GM23338 (cell line): ENCODE results near the gene PLPPR3. TPM values are rescaled to one million over a fixed set of nuclear protein-coding genes. Genes with fewer than 3 reads are reported as not detected.

Experiments used
- ATAC-seq: fragments of 200-7000 bp; cut with Tn5 transposase; 3 replicates; pipeline ENCODE4 v1.9.1; 2020
- DNase-seq: peaks from one replicate; pipeline ENCODE4 v3.0.0-alpha.2; 2015; ENCODE audit warnings: low spot score
- H2AFZ ChIP-seq: fragments of 200-600 bp; sonication (generic); 2 replicates; pipeline ENCODE4 v1.8.0; 2016; ENCODE audit warnings: antibody characterized with exemption, mild to moderate bottlenecking, moderate library complexity
- H3F3A ChIP-seq: fragments of 200-600 bp; sonication (generic); replicated peaks from 2 replicates; pipeline ENCODE4 v1.8.0; 2017; ENCODE audit warnings: antibody characterized with exemption, mixed run types, low read depth
- H3K27ac ChIP-seq: fragments of 200-600 bp; sonication (generic); 2 replicates; pipeline ENCODE4 v1.6.1; 2016; ENCODE audit warnings: low read depth
- H3K27me3 ChIP-seq: fragments of 200-600 bp; sonication (generic); 2 replicates; pipeline ENCODE4 v1.8.0; 2016; ENCODE audit warnings: mild to moderate bottlenecking, mixed run types, moderate library complexity; ENCODE audit not compliant: insufficient read depth
- H3K36me3 ChIP-seq: fragments of 200-600 bp; sonication (generic); 2 replicates; pipeline ENCODE4 v1.8.0; 2016; ENCODE audit warnings: mild to moderate bottlenecking; ENCODE audit not compliant: insufficient read depth
- H3K4me1 ChIP-seq: fragments of 200-600 bp; sonication (generic); 2 replicates; pipeline ENCODE4 v1.8.0; 2016; ENCODE audit warnings: mild to moderate bottlenecking, moderate library complexity; ENCODE audit not compliant: insufficient read depth
- H3K4me2 ChIP-seq: fragments of 200-600 bp; sonication (generic); 2 replicates; pipeline ENCODE4 v1.7.1; 2017; ENCODE audit warnings: mixed run types
- H3K4me3 ChIP-seq: fragments of 200-600 bp; sonication (generic); 2 replicates; pipeline ENCODE4 v1.6.1; 2016; ENCODE audit warnings: mixed run types
- H3K79me2 ChIP-seq: fragments of 200-600 bp; sonication (generic); replicated peaks from 2 replicates; pipeline ENCODE4 v1.8.0; 2017; ENCODE audit warnings: mild to moderate bottlenecking; ENCODE audit not compliant: insufficient read depth
- H3K9me2 ChIP-seq: fragments of 200-600 bp; sonication (generic); 2 replicates; pipeline ENCODE4 v1.8.0; 2017; ENCODE audit not compliant: insufficient read depth
- H4K20me1 ChIP-seq: fragments of 200-600 bp; sonication (generic); replicated peaks from 2 replicates; pipeline ENCODE4 v1.8.0; 2017; ENCODE audit warnings: mild to moderate bottlenecking; ENCODE audit not compliant: insufficient read depth
- H3K27ac Mint-ChIP-seq: 2 replicates; pipeline ENCODE4 v1.8.0; 2020; ENCODE audit warnings: inconsistent platforms, mild to moderate bottlenecking, moderate library complexity, mixed read lengths
- H3K27me3 Mint-ChIP-seq: 3 replicates; pipeline ENCODE4 v1.8.0; 2022; ENCODE audit warnings: low read depth, mild to moderate bottlenecking, moderate library complexity, mixed read lengths, inconsistent platforms; ENCODE audit not compliant: insufficient read depth, poor library complexity
- H3K36me3 Mint-ChIP-seq: 3 replicates; pipeline ENCODE4 v1.8.0; 2021; ENCODE audit warnings: low read depth, mild to moderate bottlenecking, inconsistent platforms, moderate library complexity, mixed read lengths
- H3K4me1 Mint-ChIP-seq: 3 replicates; pipeline ENCODE4 v1.8.0; 2020; ENCODE audit warnings: mild to moderate bottlenecking, inconsistent platforms, mixed read lengths
- H3K4me3 Mint-ChIP-seq: 3 replicates; pipeline ENCODE4 v1.8.0; 2021; ENCODE audit warnings: moderate library complexity, mild to moderate bottlenecking, inconsistent platforms, mixed read lengths
- H3K9me3 Mint-ChIP-seq: 3 replicates; pipeline ENCODE4 v1.8.0; 2020; ENCODE audit warnings: moderate library complexity, mild to moderate bottlenecking, inconsistent platforms, mixed read lengths
- EZH2phosphoT487 ChIP-seq: fragments of 200-600 bp; sonication (generic); IDR thresholded peaks from one replicate; pipeline ENCODE4 v1.8.1; 2018; ENCODE audit warnings: antibody characterized with exemption; ENCODE audit not compliant: unreplicated experiment
- JUNB ChIP-seq: IDR thresholded peaks from one replicate; pipeline ENCODE4 v1.6.1; 2016; ENCODE audit warnings: antibody characterized with exemption; ENCODE audit not compliant: unreplicated experiment
- ZNF114 ChIP-seq: fragments of 250-450 bp; sonication (Bioruptor Pico); IDR thresholded peaks from 2 replicates; pipeline ENCODE4 v1.5.0; 2020; ENCODE audit warnings: mild to moderate bottlenecking, moderate library complexity
- ZNF331 ChIP-seq: fragments of 250-450 bp; sonication (Bioruptor Pico); IDR thresholded peaks from 2 replicates; pipeline ENCODE4 v1.5.0; 2020; ENCODE audit warnings: low read depth, mild to moderate bottlenecking, moderate library complexity
- polyA plus RNA-seq: library from polyadenylated mRNA; unstranded; fragments of >200 nt; fragmentation: Nextera tagmentation; extraction: Ambion mirVana; gene quantifications from 2 replicates; pipeline ENCODE4 v1.2.1, GENCODE V29; 2016
- total RNA-seq: library from RNA; depleted of rRNA; stranded (reverse); fragments of >200 nt; shearing (Covaris generic); gene quantifications from 2 replicates; pipeline ENCODE4 v1.2.3, GENCODE V29; 2014
- TF ChIP-seq, protein P1 (sequence below): IDR thresholded peaks from one replicate; pipeline ENCODE4 v1.6.1; 2018; ENCODE audit warnings: antibody characterized with exemption; ENCODE audit not compliant: unreplicated experiment
- TF ChIP-seq, protein P2 (sequence below): fragments of 250-450 bp; sonication (Bioruptor Pico); IDR thresholded peaks from 2 replicates; pipeline ENCODE4 v1.5.0; 2020; ENCODE audit warnings: mild to moderate bottlenecking, moderate library complexity

Gene PLPPR3
- total and polyA plus RNA-seq, 2 experiments from 2014 or later = 14.8 to 81.1 TPM

DNA sequence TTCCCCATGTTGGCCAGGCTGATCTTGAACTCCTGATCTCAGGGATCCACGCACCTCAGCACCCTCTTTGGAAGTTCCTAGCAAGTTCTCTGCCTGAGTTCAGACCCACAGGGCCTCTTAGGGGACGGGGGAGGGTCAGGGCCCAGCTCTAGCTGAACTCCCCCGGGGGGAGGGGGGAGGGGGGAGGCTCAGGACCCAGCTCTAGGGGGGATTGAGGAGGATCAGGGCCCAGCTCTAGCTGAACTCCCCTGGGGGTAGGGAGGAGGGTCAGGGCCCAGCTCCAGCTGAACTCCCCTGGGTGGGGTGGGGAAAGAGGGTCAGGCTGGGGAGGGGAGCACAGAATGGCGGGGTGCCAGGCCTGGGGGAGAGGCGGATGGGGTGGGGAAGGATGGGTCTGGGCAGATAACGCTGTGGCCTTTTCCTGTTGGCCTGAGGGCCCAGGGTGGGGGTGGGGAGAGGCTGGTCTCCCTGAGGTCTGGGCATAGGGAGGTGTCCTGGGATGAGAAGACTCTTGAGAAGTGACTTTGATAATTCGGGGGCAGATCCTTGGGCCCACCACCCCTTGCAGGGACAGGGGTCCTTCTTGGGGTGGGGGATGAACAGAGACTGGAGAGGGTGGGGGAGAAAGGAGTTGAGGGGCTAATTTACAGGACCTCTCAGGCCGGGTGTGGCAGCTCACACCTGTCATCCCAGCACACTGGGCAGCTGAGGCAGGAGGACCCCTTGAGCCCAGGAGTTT is 30.0 kb downstream of the PLPPR3 start:
- H3K9me3 Mint-ChIP-seq = no peaks in the 10 kb centered on the region
- H3K36me3 ChIP-seq = no peaks in the 10 kb centered on the region
- peak overlapping the region; percentile 32; the same call in 1 of the 2 replicates for H3K4me2 ChIP-seq
- peak overlapping the region; percentile 41; the same call in 1 of the 2 replicates for H3K27ac Mint-ChIP-seq
- peaks cover 3% of the 10 kb centered on the region; the same call in 1 of the 2 replicates for H3K79me2 ChIP-seq
- H3F3A ChIP-seq = peaks cover 31% of the 10 kb centered on the region
- H3K4me1 Mint-ChIP-seq = peaks cover 32% of the 10 kb centered on the region
- H3K4me3 Mint-ChIP-seq = no peak overlapping the region
- ATAC-seq (peak; percentile 5; the same call in 2 of the 3 replicates), DNase-seq (peak; percentile 18)
- peaks cover 6% of the 10 kb centered on the region for H3K27me3 Mint-ChIP-seq
- 0 out of 2 replicates have a peak overlapping the region, but pooled peaks have one; percentile 50 for H3K27ac ChIP-seq
- H3K4me3 ChIP-seq = no peak overlapping the region
- H3K36me3 Mint-ChIP-seq = no peaks in the 10 kb centered on the region; the same call in 2 of the 3 replicates
- H2AFZ ChIP-seq = no peak overlapping the region
- H3K4me1 ChIP-seq = peaks cover 42% of the 10 kb centered on the region
- H3K9me2 ChIP-seq = no peaks in the 10 kb centered on the region
- no peaks in the 10 kb centered on the region for H4K20me1 ChIP-seq
- TF ChIP-seq ZNF331 (no peak), EZH2phosphoT487 (no peak), JUNB (no peak), ZNF114 (CRISPR knock-in tag) (no peak)
- TF ChIP-seq, protein P1, sequence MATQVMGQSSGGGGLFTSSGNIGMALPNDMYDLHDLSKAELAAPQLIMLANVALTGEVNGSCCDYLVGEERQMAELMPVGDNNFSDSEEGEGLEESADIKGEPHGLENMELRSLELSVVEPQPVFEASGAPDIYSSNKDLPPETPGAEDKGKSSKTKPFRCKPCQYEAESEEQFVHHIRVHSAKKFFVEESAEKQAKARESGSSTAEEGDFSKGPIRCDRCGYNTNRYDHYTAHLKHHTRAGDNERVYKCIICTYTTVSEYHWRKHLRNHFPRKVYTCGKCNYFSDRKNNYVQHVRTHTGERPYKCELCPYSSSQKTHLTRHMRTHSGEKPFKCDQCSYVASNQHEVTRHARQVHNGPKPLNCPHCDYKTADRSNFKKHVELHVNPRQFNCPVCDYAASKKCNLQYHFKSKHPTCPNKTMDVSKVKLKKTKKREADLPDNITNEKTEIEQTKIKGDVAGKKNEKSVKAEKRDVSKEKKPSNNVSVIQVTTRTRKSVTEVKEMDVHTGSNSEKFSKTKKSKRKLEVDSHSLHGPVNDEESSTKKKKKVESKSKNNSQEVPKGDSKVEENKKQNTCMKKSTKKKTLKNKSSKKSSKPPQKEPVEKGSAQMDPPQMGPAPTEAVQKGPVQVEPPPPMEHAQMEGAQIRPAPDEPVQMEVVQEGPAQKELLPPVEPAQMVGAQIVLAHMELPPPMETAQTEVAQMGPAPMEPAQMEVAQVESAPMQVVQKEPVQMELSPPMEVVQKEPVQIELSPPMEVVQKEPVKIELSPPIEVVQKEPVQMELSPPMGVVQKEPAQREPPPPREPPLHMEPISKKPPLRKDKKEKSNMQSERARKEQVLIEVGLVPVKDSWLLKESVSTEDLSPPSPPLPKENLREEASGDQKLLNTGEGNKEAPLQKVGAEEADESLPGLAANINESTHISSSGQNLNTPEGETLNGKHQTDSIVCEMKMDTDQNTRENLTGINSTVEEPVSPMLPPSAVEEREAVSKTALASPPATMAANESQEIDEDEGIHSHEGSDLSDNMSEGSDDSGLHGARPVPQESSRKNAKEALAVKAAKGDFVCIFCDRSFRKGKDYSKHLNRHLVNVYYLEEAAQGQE = no peak
- TF ChIP-seq, protein P2, sequence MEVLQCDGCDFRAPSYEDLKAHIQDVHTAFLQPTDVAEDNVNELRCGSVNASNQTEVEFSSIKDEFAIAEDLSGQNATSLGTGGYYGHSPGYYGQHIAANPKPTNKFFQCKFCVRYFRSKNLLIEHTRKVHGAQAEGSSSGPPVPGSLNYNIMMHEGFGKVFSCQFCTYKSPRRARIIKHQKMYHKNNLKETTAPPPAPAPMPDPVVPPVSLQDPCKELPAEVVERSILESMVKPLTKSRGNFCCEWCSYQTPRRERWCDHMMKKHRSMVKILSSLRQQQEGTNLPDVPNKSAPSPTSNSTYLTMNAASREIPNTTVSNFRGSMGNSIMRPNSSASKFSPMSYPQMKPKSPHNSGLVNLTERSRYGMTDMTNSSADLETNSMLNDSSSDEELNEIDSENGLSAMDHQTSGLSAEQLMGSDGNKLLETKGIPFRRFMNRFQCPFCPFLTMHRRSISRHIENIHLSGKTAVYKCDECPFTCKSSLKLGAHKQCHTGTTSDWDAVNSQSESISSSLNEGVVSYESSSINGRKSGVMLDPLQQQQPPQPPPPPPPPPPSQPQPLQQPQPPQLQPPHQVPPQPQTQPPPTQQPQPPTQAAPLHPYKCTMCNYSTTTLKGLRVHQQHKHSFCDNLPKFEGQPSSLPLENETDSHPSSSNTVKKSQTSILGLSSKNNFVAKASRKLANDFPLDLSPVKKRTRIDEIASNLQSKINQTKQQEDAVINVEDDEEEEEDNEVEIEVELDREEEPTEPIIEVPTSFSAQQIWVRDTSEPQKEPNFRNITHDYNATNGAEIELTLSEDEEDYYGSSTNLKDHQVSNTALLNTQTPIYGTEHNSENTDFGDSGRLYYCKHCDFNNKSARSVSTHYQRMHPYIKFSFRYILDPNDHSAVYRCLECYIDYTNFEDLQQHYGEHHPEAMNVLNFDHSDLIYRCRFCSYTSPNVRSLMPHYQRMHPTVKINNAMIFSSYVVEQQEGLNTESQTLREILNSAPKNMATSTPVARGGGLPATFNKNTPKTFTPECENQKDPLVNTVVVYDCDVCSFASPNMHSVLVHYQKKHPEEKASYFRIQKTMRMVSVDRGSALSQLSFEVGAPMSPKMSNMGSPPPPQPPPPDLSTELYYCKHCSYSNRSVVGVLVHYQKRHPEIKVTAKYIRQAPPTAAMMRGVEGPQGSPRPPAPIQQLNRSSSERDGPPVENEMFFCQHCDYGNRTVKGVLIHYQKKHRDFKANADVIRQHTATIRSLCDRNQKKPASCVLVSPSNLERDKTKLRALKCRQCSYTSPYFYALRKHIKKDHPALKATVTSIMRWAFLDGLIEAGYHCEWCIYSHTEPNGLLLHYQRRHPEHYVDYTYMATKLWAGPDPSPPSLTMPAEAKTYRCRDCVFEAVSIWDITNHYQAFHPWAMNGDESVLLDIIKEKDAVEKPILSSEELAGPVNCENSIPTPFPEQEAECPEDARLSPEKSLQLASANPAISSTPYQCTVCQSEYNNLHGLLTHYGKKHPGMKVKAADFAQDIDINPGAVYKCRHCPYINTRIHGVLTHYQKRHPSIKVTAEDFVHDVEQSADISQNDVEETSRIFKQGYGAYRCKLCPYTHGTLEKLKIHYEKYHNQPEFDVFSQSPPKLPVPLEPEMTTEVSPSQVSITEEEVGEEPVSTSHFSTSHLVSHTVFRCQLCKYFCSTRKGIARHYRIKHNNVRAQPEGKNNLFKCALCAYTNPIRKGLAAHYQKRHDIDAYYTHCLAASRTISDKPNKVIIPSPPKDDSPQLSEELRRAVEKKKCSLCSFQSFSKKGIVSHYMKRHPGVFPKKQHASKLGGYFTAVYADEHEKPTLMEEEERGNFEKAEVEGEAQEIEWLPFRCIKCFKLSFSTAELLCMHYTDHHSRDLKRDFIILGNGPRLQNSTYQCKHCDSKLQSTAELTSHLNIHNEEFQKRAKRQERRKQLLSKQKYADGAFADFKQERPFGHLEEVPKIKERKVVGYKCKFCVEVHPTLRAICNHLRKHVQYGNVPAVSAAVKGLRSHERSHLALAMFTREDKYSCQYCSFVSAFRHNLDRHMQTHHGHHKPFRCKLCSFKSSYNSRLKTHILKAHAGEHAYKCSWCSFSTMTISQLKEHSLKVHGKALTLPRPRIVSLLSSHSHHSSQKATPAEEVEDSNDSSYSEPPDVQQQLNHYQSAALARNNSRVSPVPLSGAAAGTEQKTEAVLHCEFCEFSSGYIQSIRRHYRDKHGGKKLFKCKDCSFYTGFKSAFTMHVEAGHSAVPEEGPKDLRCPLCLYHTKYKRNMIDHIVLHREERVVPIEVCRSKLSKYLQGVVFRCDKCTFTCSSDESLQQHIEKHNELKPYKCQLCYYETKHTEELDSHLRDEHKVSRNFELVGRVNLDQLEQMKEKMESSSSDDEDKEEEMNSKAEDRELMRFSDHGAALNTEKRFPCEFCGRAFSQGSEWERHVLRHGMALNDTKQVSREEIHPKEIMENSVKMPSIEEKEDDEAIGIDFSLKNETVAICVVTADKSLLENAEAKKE (CRISPR knock-in tag) = no peak
- H3K27me3 ChIP-seq = no peaks in the 10 kb centered on the region
